HG03095 (cell line): ENCODE results near the gene GSG1L.

Experiments
- ATAC-seq: cut with Tn5 transposase; IDR thresholded peaks from one replicate; pipeline ENCODE4 v1.9.1; 2021; ENCODE audit warnings: moderate library complexity; ENCODE audit not compliant: unreplicated experiment

The GSG1L gene

DNA sequence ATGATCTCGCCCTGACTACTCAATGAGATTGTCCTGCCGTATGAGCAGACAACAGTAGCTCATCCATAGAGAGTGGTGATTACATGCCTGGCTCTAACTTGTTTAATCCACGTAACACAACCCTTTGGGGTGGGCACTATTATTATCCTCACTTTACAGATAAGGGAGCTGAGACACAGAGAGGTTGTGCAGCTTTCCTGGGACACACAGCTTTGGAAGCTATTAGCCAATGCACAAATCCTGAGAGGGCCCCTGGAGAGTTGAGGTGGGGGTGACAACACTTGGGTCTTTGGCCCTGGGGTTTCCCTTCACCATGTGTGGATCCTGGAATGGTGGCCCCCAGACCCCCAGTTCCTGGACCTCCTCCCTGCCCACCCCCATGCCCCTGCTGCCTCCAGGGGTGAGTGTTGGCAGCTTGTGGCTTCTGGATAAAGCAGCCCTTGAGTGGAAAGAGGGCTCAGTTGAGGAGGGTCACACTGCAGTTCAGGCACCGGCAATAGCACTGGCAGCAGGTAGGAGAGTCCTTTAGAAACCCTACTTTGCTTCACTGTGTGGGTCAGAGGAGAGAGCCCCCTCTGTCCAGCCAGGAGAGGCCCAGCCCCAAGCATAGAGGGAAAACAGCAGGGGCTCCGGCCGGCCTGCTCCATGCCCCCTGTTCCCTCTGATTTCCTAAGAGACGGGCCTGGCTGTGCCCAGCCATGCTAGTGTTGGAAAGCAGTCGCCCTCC is 282.9 kb downstream of the GSG1L start:
- no peak for ATAC-seq

DNA sequence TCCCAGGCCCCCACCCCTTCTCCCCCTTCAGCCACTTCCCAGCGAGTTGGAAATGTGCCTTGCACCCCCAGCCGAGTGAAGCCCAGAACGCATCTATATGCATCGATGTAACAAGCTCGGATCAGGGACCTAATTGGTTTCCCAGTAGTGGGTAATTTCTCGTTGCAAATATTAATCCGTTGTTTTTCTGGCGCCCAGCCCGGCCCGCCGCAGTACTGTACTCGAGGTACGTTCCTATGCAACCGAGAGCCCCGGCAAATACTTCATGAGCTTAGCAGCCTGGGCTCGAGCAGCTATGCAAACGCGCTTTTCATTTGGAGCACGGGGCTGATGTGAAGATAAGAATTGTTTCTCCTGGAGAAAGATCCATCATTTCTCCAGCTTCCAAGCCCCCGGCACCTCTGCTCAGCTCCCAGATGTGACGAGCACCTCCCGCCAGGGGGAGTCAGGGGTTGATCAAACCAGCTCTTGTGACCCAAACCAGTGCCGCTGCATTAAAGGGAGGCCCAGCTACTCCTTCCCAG is 283.8 kb downstream of the GSG1L start:
- ATAC-seq, result no peak

DNA sequence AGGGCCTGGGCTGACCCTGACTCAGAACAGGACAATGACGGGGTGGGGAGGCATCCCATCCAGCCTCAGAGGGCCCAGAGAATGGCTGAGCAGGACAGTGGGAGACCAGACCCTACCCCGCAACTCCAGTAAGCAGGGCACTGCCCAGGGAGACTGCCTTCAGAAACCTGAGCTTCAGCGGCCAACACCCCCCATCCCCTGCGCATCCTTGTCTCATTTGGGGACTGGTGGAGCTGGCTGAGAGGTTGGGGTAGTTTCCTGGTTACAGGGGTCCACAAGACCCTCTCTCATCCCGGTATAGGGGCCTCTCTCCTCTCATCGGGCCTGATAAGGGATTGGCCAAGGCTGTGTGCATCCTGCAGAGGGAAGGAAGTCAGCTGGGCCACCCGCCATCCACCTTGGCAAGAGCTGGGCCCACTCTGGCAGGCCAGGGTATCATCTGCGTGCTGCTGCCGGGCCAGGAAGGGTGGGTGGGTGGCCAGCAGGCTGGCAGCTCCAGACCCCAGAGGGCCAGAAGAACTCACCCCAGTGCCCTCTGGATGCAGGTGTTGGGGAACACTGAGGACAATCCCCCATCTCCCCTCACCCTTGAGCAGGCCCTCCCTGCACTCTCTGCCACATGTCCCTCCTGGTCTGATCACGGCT is 284.5 kb downstream of the GSG1L start:
- ATAC-seq, result no peak

DNA sequence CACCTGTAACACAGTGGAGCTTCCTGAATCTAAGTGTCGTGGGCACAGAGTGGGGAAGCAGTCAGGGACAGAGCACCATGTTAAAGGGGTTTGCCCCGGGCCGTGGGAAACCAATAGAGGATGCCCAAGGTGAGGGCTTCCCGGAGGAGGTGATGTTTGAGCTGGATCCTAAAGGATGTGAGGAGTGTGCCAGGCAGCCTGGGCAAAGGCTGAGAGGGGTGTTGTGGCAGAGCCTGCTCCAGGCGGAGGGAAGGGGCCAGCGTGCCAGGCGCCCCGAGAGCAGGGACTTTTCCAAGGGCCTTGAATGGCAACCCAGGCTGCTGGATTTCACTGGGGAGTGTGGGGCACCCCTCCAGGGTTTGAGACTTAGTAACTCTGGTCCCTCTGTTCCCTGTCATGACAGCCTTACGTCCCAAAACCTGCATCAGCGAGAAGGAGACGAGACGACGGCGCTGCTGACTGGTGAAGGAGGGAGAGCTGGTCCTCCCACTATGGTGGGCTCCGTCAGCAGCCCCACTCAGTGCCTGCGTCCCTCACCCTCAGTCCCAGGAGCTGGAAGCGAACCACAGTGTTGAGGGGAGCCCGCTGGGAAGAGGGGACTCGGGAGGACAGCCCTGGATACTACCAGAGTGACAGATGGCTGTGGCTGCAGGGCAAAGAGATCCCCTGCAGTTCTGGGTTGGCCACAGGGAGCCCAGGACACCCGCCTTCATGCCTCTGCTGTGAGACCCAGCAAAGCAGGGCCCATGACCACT is 285.2 kb downstream of the GSG1L start:
- no peak for ATAC-seq

DNA sequence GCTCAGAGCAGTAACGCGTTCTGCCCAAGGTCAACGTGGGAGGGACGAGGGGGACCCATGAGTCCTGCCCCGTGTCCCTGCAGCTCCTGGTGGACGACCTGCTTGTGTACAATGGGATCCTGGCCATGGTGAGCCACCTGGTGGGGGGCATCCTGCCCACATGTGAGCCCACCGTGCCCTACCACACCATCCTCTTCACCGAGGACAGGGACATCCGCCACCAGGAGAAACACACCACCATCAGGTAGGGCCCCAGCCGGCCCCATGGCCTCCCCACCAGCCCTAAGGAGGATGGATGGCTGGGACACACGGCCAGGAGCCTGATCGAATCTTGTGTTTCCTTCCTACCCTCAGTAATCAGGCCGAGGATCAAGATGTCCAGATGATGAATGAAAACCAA is 286.0 kb downstream of the GSG1L start:
- no peak for ATAC-seq

DNA sequence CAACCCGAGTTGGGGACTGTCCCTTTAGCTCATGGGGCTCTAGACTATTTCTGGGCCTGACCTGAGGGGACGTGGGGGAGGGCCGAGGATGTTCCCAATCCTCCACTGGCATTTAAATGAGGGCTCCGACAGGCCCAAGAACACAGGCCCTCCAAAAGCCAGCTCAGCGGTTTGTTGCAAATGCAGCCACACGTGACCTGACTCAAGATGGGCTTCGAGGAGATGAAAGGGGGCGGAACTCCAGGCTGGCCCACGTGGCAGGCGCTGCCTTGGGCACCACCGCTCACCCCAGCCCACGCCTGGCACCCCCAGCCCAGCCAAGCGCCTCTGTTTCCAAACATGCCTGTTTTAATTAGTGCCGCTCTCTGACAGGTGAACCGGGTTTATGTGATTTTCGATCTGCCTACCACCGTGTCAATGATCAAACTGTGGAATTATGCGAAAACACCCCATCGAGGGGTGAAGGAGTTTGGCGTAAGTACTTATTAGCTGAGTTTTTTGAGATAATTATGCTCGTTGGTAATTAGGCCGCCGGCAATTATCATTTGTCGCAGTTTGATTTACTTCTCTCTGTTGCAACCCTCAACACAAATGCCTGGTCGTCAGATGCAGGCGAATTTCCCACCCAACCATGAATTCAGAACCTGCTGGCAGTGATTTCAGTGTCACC is 286.8 kb downstream of the GSG1L start:
- no peak for ATAC-seq

DNA sequence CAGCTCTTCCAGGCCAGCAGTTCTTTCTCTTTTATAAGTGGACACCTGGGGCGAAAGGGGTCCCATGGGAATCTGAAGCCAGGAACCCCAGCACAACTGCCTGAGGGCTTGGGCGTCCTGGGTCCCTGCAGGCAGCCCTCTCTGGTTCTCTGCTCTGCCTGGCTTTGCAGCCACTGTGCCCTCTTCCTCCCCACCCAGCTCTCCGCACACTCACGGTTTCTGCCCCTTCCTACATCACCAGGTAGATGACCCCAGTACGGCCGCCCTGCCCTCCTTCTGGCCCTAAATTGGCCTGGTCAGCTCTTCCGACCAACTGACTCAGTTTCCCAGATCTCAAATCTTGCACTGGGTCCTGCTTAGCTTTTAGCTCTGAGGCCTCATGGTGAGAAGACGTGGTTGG is 288.3 kb downstream of the GSG1L start:
- no peak for ATAC-seq

DNA sequence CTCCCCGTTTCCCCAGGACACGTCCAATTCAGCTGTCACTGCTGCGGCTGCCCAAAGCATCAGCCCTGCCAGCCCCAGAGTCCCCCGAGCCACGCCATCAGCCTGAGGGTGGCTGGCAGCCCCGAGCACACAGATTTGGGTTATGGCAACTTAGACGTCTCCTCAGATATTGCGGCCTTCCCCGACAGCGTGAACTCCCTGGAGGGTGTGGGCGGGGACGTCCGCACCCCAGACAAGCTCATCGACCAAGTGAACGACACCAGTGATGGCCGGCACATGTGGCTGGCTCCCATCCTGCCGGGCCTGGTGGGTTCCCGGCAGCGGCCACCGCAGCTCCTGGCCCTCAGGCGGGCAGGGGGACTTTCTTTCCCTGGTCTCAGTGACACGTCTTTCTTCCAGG is 288.7 kb downstream of the GSG1L start:
- ATAC-seq, result no peak

DNA sequence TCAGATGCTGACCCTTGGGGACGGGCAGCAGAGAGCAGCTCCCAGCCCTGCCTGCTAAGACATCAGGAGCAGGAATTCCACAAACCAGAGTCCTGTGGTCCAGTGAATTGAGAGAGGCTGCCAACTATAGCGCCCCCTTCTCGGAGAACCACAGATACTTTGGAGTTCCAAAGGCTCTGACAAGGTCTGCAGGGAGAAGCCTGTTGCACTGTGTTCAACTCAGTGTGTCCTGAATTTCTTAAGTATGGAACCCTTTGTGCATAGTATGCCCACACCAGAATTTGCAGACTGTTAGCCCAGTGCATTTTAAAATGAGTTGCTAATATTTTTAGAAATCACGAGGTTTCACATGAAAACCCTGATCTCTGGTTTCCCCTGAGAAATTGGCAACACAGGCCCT is 290.2 kb downstream of the GSG1L start:
- ATAC-seq, result no peak

DNA sequence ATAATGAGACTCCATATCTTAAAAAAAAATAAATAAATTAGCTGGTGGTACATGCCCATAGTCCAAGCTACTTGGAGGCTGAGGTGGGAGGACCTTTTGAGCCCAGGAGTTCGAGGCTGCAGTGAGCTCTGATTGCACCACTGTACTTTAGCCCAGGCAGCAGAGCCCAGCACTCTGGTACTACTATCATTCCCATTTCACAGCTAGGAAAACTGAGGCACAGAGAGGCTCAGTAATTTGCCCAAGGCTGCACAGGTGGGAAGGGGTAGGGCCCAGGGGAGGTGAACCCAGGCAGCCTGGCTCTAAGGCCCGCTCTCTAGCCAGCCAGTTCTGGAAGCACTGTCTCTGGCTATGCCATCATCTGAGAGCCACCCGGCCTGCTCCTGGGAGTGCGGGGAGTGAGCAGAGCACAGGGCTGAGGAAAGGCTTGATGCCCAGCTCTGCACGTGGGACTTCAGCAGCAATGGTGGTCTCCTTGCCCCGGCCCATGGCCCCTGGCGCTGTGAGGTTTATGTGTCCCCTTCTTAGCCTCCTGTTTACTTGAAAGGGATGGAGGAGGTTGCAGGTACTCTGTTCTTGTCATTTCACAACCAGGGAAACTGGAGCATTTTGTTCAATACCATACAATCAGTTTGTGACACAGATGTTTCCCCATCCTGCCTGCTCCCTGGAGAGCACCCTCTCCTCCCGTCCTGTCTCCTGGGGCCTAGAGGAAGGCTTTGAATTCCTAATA is 291.3 kb downstream of the GSG1L start:
- ATAC-seq, result no peak

DNA sequence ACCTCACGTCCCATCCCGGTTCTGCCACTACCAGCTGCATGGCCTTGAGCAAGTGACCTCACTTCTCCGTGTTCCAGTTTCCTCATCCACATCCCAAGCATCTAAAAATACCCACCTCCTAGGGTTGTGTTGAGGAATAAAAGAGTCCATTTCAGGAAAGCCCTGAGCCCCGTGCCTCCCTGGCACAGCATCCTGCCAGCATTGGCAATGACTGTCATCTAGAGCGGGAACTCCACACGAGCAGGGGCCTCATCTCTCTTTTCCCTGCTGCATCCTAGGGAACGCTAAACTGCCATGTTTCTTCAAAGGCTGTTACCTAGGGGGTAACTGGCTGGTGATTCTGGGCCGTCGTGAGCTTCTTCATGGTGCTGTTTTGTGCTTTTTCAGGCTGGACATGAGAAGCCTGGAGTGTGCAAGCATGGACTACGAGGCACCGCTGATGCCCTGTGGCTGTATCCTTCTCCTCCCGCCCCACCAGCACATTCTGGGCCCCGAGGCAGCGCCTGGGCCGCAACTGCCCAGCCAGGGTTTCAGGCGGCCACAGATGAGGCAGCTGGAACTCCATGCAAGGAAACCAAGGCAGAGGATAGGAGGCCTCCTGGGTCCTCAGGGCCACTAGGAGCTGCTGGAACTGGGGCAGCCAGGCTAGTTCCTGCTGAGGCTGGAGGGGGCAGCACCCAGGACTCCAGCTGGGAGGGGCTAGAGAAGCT is 292.2 kb downstream of the GSG1L start:
- ATAC-seq, result no peak

DNA sequence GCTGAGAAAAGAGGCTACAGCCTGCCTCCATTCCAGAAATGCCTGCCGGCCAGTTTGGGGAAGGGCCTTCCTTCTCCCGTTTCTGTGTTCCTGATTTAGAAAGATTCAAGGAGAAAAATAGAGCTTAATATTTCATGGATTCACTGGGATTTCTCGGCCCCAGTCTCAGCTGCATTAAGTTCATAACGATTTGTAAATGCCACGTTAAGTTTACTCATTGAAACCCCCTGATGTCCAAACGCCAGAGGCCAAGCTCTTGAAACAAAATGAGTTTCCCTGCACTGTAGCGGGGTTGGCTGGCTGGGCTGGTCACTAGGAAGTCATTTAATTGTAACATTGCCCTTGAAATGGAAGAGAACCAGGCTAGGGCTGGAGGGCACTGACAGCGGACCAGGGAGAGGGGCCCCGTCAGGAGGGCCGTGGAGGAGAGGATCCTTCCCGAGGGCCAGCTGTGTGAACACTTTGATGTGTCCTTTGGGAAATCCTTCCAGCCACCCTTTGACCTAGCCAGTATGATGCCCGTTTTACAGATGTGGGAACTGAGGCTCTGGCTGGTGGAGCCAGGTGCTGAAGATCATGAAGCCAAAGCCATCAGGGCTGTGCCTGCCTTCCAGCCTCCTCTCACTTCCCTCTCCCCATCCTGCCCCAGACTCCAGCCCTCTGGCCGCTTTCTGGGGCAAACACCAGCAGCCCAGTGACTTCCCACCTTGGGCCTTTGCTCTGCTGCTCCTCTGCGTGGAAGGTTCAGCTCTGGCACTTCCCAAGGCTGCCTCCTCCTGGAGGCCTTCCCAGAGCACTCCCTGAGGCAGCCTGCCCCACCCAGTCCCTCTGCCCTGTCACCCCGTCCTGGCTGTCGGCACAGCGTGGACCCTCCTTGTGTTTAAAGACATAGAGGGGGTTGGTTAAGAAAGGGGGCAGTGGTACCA is 293.0 kb downstream of the GSG1L start:
- ATAC-seq, result no peak

DNA sequence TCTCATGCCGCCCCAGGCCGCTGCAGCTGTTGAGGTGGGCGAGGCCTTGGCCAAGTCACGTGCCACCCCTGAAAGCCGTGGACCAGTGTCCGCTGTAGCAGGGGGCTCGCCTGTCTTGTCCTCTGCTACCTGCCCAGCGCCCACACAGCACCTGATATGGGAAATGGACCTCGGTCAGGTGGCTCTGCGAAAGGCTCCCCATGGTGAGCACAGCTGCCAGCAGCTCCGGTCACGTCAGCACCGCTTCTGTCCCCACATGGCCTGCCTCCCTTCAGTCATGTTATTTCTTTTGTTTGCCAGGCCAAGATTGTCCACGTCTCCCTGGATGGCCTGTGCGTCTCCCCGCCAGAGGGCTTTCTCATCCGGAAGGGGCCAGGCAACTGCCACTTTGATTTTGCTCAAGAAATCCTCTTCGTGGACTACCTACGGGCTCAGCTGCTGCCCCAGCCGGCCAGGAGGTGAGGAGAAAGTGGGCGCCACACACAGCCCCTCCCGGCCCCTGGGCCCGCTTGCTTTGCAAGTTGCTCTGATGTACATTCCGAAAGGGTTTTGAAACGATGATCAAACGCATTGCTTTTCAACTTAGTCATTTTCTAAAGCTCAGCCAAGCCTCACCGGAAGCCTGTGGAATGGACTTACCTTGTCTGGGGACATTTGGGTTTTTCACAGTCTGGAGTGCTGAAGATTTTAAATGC is 293.8 kb downstream of the GSG1L start:
- no peak for ATAC-seq

DNA sequence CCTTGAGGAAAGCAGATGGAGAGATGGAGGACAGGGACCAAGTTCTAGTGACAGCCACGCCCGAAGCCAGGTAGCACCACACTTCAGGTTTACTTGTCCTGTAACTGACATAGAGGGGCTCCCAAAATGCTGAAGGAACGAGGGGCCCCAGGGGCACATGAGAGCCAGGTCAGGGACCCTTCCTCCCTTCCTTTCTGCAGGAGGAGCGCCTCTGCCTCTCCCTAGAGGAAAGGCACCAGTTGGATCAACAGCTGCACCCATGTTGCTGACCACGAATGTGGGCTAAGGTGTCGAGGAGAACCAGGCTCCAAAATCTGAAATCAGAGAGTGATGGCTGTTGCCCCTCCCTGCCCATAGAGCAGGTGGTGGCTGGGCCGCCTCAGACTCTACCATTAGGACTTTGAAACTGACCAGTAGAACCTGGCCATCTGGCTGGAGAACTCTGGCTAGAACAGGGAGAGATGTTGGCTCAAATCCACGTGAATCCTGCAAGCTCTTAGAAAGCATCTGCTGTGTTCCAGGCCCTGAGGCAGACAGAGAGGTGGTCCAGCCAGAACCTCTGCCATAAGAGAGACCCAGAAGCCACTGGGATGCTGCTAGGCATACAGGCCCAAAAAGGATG is 294.8 kb downstream of the GSG1L start:
- no peak for ATAC-seq

DNA sequence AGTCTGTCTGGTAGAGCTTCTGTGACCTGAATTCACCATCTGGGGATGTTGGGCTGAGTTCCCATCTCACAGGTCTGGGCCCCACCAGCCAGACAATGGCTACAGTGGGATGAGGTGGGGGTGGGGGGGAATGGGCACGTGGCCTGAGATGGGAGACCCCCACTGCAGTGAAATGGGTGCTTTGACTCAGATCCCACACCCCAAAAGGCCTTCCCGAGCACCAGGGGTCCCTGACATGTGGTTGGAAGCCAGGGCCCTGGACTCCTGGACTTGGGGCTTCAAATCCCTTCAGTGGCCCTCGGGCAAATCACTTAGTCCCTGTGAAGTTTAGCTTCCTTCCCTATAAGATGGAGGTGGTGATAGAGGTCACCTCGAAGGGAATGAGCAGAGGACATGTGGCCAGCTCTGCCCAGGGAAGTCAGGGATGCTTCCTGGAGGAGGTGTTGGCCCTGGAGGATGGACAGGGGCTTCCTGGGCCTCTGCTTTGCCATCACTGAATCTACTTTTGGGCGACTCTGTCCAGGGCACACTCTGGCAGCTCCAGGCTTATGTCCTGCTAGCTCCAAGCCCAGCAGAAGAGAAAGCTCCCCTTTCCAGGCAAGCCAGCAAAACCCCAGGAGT is 295.4 kb downstream of the GSG1L start:
- ATAC-seq, result no peak

DNA sequence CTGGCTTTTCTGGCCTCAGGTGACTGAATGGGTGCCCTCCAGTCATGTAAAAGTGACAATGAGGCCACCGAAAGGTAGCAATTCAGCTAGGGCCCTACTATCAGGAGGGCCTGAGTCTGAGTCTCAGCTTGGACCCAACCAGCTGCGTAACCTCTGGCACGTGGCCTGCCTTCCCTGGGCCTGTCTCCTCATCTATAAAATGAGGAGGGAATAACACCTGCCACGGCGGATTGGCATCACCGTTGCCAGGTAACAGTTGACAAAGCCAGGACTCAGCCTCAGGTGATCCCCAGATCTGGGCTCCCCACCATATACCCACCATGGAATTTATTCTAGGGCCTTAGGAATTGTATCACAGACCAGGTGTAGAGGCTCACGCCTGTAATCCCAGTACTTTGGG is 296.4 kb downstream of the GSG1L start:
- no peak for ATAC-seq

DNA sequence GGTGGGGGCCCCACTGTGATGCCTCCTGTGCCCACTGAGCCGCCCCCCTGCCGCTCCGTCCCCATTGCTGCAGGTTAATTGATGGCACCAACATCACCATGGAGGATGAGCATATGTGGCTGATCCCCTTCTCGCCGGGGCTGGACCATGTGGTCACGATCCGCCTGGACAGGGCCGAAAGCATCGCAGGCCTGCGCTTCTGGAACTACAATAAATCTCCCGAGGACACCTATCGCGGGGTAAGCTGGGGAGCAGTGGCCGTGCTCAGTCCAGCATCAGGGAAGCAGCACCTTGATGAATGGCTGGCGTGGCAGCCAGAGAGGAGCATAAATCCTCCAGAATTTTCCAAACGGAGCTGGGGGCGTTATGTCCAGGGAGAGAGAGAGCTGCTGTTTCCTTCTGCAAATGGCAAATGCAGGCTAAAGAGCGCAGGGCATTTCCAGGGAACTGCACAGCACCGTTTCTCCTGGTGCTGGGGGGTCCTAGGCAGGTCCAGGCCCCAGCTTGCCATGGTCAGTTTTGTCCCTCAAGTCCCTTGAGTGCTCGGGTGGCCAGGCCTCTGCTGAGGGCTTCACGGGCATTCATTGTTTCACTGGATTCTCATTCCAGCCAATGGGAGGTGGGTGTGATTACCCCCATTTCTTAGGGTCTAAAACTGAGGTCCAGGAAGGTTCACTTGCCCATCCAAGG is 297.1 kb downstream of the GSG1L start:
- no peak for ATAC-seq
